ENCODE measurements around the gene GSN.

Gene GSN

GRCh38 chr9:121344184-121344583, 76.2 kb downstream of the GSN start:
- Histone ChIP-seq H3K9me3 (replicated peaks in 1 of 2; ENCODE audit: control insufficient read depth in 2 of 2, insufficient read depth in 1 of 2, low read depth in 1 of 2, low read length in 2 of 2) (no peaks in the 10 kb centered on the region), H4K91ac (ENCODE audit: low read depth, low read length, poor library complexity) (no peak overlapping the region), H3K9ac (ENCODE audit: low read depth, low read length, poor library complexity) (no peak overlapping the region), H3K27me3 (ENCODE audit: control insufficient read depth in 3 of 3, insufficient read depth in 3 of 3, low read depth in 1 of 3, low read length in 3 of 3) (no peaks in the 10 kb centered on the region), H3K4me1 (ENCODE audit: control insufficient read depth in 2 of 2, insufficient read depth in 1 of 2, low read depth in 1 of 2, low read length in 2 of 2) (no peaks in the 10 kb centered on the region), H3K79me1 (ENCODE audit: low read depth, low read length) (no peaks in the 10 kb centered on the region), H3K27ac (replicated peaks; ENCODE audit: low read length) (no peak overlapping the region), H3K18ac (ENCODE audit: low read length) (no peak overlapping the region), H2BK120ac (ENCODE audit: low read depth, low read length) (no peak overlapping the region), H4K8ac (ENCODE audit: low read depth, low read length) (no peak overlapping the region), H2BK5ac (ENCODE audit: low read length) (no peak overlapping the region), H2BK12ac (ENCODE audit: low read length) (no peak overlapping the region), H2BK15ac (ENCODE audit: low read length) (no peak overlapping the region), H2AFZ (ENCODE audit: low read length) (no peak overlapping the region), H3K14ac (ENCODE audit: low read length) (no peak overlapping the region), H3K4me3 (ENCODE audit: low read length in 2 of 2) (no peak overlapping the region), H3K23ac (ENCODE audit: low read depth, low read length, poor library complexity) (no peak overlapping the region), H3K4ac (ENCODE audit: low read length) (no peak overlapping the region), H3K4me2 (ENCODE audit: insufficient read depth, low read length, poor library complexity, severe bottlenecking) (no peak overlapping the region), H3K36me3 (replicated peaks in 1 of 2; ENCODE audit: control insufficient read depth in 2 of 2, insufficient read depth in 2 of 2, low read length in 2 of 2) (peaks cover 0 to 9% of the 10 kb centered on the region in 2 donors), H2AK5ac (ENCODE audit: low read depth, low read length) (no peak overlapping the region)
- no peak for DNase-seq (ENCODE audit: low spot score)
- WGBS, 2 donors (ENCODE audit: extremely low coverage in 2 of 2, insufficient read length in 2 of 2, insufficient replicate concordance in 1 of 2) = no CpG with 5 or more reads among the region's 4 CpGs

- Histone ChIP-seq H2BK12ac (ENCODE audit: low read length) (no peak overlapping the region), H3K27me3 (ENCODE audit: control insufficient read depth in 3 of 3, insufficient read depth in 3 of 3, low read depth in 1 of 3, low read length in 3 of 3) (no peaks in the 10 kb centered on the region), H3K79me1 (ENCODE audit: low read depth, low read length) (no peaks in the 10 kb centered on the region), H3K9ac (ENCODE audit: low read depth, low read length, poor library complexity) (no peak overlapping the region), H2AK5ac (ENCODE audit: low read depth, low read length) (no peak overlapping the region), H3K14ac (ENCODE audit: low read length) (no peak overlapping the region), H3K18ac (ENCODE audit: low read length) (no peak overlapping the region), H3K4me3 (ENCODE audit: low read length in 2 of 2) (no peak overlapping the region), H3K27ac (replicated peaks; ENCODE audit: low read length) (no peak overlapping the region), H3K4ac (ENCODE audit: low read length) (no peak overlapping the region), H3K4me2 (ENCODE audit: insufficient read depth, low read length, poor library complexity, severe bottlenecking) (no peak overlapping the region), H4K91ac (ENCODE audit: low read depth, low read length, poor library complexity) (no peak overlapping the region), H3K4me1 (ENCODE audit: control insufficient read depth in 2 of 2, insufficient read depth in 1 of 2, low read depth in 1 of 2, low read length in 2 of 2) (no peaks in the 10 kb centered on the region), H2BK5ac (ENCODE audit: low read length) (no peak overlapping the region), H2BK15ac (ENCODE audit: low read length) (no peak overlapping the region), H3K36me3 (replicated peaks in 1 of 2; ENCODE audit: control insufficient read depth in 2 of 2, insufficient read depth in 2 of 2, low read length in 2 of 2) (peaks cover 0 to 9% of the 10 kb centered on the region in 2 donors), H2AFZ (ENCODE audit: low read length) (no peak overlapping the region), H3K9me3 (replicated peaks in 1 of 2; ENCODE audit: control insufficient read depth in 2 of 2, insufficient read depth in 1 of 2, low read depth in 1 of 2, low read length in 2 of 2) (no peaks in the 10 kb centered on the region), H4K8ac (ENCODE audit: low read depth, low read length) (no peak overlapping the region), H2BK120ac (ENCODE audit: low read depth, low read length) (no peak overlapping the region), H3K23ac (ENCODE audit: low read depth, low read length, poor library complexity) (no peak overlapping the region)
- whole genome bisulfite sequencing, 2 donors (ENCODE audit: extremely low coverage in 2 of 2, insufficient read length in 2 of 2, insufficient replicate concordance in 1 of 2) = no CpG with 5 or more reads among the region's 3 CpGs
- no peak for DNase-seq (ENCODE audit: low spot score)
These were observed 77.1 kb downstream of the GSN start for GRCh38 chr9:121345070-121345469.

DNA sequence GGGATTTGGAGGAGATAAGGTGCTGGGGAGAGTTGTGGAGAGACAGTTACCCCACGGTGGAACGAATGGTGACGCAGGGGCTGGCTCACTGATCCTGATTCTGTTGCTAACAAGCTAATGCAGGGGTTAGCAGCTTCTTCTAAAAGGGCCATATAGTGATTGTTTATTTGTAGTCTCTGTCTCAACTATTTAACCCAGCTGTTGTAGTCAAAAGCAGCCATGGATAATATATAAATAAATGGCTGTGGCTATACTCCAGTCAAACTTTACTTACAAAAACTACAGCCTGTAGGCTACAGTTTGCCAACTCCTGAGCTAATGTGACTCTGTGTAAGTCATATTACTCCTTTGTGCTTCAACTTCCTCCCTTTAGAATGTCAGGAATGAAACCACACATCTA, 80.3 kb downstream of the GSN start:
- H3K27ac ChIP-seq (replicated peaks; ENCODE audit: low read length) = no peak overlapping the region

DNA sequence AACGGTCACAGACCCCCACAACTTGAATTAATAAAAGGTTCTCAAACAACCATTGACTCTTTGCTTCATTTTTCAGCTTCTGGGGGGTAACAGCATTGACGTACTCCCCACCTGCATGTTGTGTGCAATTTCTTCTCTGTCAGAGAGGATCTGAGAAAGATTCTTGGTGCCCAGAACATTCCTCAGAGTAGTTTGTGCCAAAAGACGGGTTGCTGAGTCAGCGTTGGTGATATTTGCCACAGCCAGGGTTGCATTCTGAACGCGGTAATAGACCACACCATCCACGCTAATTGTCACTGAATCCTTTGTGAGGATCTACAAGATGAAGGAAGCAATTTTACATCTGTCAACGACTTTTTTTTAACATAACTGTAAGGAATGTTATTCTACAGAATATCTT, 81.0 kb downstream of the GSN start:
- Histone ChIP-seq H4K91ac (ENCODE audit: low read depth, low read length, poor library complexity) (no peak overlapping the region), H4K8ac (ENCODE audit: low read depth, low read length) (no peak overlapping the region), H2BK12ac (ENCODE audit: low read length) (no peak overlapping the region), H3K4me2 (ENCODE audit: insufficient read depth, low read length, poor library complexity, severe bottlenecking) (no peak overlapping the region), H3K9me3 (replicated peaks in 1 of 2; ENCODE audit: control insufficient read depth in 2 of 2, insufficient read depth in 1 of 2, low read depth in 1 of 2, low read length in 2 of 2) (no peaks in the 10 kb centered on the region), H3K27me3 (ENCODE audit: control insufficient read depth in 3 of 3, insufficient read depth in 3 of 3, low read depth in 1 of 3, low read length in 3 of 3) (no peaks in the 10 kb centered on the region), H3K9ac (ENCODE audit: low read depth, low read length, poor library complexity) (no peak overlapping the region), H3K4ac (ENCODE audit: low read length) (no peak overlapping the region), H3K36me3 (replicated peaks in 1 of 2; ENCODE audit: control insufficient read depth in 2 of 2, insufficient read depth in 2 of 2, low read length in 2 of 2) (peaks cover 0 to 6% of the 10 kb centered on the region in 2 donors), H2AFZ (ENCODE audit: low read length) (no peak overlapping the region), H2BK120ac (ENCODE audit: low read depth, low read length) (no peak overlapping the region), H3K79me1 (ENCODE audit: low read depth, low read length) (no peaks in the 10 kb centered on the region), H3K4me3 (ENCODE audit: low read length in 2 of 2) (no peak overlapping the region), H3K18ac (ENCODE audit: low read length) (no peak overlapping the region), H2BK15ac (ENCODE audit: low read length) (no peak overlapping the region), H3K23ac (ENCODE audit: low read depth, low read length, poor library complexity) (no peak overlapping the region), H2BK5ac (ENCODE audit: low read length) (no peak overlapping the region), H3K4me1 (ENCODE audit: control insufficient read depth in 2 of 2, insufficient read depth in 1 of 2, low read depth in 1 of 2, low read length in 2 of 2) (peaks cover 0 to 3% of the 10 kb centered on the region in 2 donors), H3K14ac (ENCODE audit: low read length) (no peak overlapping the region), H2AK5ac (ENCODE audit: low read depth, low read length) (no peak overlapping the region), H3K27ac (replicated peaks; ENCODE audit: low read length) (no peak overlapping the region)
- WGBS, 2 donors (ENCODE audit: extremely low coverage in 2 of 2, insufficient read length in 2 of 2, insufficient replicate concordance in 1 of 2) = no CpG with 5 or more reads among the region's 8 CpGs
- no peak for DNase-seq (ENCODE audit: low spot score)

More for the DNA sequence above, 80.3 kb downstream of the GSN start:
- Histone ChIP-seq H4K91ac (ENCODE audit: low read depth, low read length, poor library complexity) (no peak overlapping the region), H2AK5ac (ENCODE audit: low read depth, low read length) (no peak overlapping the region), H3K27me3 (ENCODE audit: control insufficient read depth in 3 of 3, insufficient read depth in 3 of 3, low read depth in 1 of 3, low read length in 3 of 3) (no peaks in the 10 kb centered on the region), H3K18ac (ENCODE audit: low read length) (no peak overlapping the region), H3K4me1 (ENCODE audit: control insufficient read depth in 2 of 2, insufficient read depth in 1 of 2, low read depth in 1 of 2, low read length in 2 of 2) (no peaks in the 10 kb centered on the region), H2BK5ac (ENCODE audit: low read length) (no peak overlapping the region), H3K23ac (ENCODE audit: low read depth, low read length, poor library complexity) (no peak overlapping the region), H2BK120ac (ENCODE audit: low read depth, low read length) (no peak overlapping the region), H3K9ac (ENCODE audit: low read depth, low read length, poor library complexity) (no peak overlapping the region), H2BK15ac (ENCODE audit: low read length) (no peak overlapping the region), H3K4me3 (ENCODE audit: low read length in 2 of 2) (no peak overlapping the region), H3K9me3 (replicated peaks in 1 of 2; ENCODE audit: control insufficient read depth in 2 of 2, insufficient read depth in 1 of 2, low read depth in 1 of 2, low read length in 2 of 2) (no peaks in the 10 kb centered on the region), H4K8ac (ENCODE audit: low read depth, low read length) (no peak overlapping the region), H2AFZ (ENCODE audit: low read length) (no peak overlapping the region), H3K79me1 (ENCODE audit: low read depth, low read length) (no peaks in the 10 kb centered on the region), H3K4ac (ENCODE audit: low read length) (no peak overlapping the region), H2BK12ac (ENCODE audit: low read length) (no peak overlapping the region), H3K14ac (ENCODE audit: low read length) (no peak overlapping the region), H3K4me2 (ENCODE audit: insufficient read depth, low read length, poor library complexity, severe bottlenecking) (no peak overlapping the region), H3K36me3 (replicated peaks in 1 of 2; ENCODE audit: control insufficient read depth in 2 of 2, insufficient read depth in 2 of 2, low read length in 2 of 2) (peaks cover 0 to 6% of the 10 kb centered on the region in 2 donors)
- no peak for DNase-seq (ENCODE audit: low spot score)
- WGBS, 2 donors (ENCODE audit: extremely low coverage in 2 of 2, insufficient read length in 2 of 2, insufficient replicate concordance in 1 of 2) = no CpG with 5 or more reads among the region's 3 CpGs
